LNCAP (cell line): ENCODE measurements around the gene PYHIN1.
A peak's percentile ranks its signal among the peaks of the same experiment; 100 is the strongest.

Experiments
- CTCF ChIP-seq: fragments of 450-650 bp; IDR thresholded peaks from 2 replicates; pipeline ENCODE4 v1.5.1; 2017; ENCODE audit warnings: mild to moderate bottlenecking

The PYHIN1 gene

DNA sequence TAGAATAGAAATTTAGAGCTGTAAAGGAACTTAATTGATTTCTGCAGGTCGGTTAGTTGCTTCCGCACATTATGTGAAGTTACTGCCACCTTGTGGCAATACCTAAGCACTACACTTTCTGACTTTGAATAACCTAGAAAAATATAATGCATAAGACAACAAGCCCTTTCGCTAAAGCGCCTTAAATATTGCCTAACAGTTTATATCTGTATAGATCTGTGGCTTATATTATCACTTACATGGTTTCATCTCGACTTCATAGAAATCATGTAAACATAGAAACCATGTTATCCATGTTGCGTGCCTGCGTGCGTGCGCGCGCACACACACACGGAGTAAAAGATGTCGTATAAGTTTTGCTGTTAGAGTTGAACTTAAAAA, 67.4 kb downstream of the PYHIN1 start:
- peak; percentile 94 for TF ChIP-seq CTCF

- TF ChIP-seq CTCF = no peak
Observed at GRCh38 chr1:158999316-159000069, 68.1 kb downstream of the PYHIN1 start.

DNA sequence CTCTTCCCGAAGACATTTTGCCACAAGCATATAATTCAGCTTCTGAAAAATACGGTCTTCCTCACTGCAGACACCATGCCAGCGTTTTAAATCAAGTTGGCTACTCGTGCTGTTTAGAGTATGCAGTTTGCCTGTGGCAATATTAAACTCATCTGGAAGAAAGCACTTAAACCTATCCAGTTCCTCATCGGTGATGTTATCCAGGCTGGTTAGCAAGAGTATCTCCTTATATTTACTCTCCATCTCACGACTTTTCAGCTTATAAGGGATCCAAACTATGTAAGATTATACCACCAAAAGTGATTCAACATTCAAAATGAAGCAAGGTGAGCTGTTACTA, 68.7 kb downstream of the PYHIN1 start:
- no peak for TF ChIP-seq CTCF

DNA sequence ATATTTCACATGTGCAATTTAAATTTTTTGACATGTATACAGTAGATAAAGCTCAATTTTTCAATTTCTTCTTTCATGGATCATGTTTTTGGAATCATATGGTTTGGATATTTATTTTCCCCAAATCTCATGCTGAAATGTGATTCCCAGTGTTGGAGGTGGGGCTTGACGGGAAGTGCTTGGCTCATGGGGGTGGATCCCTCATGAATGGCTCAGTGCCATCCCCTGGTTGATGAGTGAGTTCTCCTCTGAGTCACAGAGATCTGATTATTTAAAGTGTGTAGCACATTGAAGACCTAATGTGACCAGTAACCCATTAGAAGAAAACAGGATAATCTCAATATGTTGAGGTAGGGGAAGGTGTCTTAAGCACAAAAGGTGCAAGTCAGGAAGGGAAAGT, 69.3 kb downstream of the PYHIN1 start:
- no peak for TF ChIP-seq CTCF

DNA sequence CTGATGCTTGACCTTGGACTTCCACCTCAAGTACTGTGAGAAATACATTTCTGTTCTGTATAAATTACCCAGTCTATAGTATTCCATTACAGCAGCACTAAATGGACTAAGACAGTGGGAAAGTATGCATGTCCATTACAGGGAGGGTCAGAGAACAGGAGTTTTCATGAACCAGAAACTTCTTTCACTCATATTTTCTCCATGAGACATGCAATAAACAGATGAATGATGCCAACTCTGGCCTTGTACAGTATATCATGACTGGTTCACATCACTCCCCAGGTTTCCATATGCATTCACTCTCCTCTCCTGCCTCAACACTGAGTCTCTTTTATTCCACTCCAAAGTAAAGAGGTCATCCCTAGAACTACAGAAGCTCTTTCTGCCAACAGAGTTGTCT, 73.8 kb downstream of the PYHIN1 start:
- no peak for TF ChIP-seq CTCF

DNA sequence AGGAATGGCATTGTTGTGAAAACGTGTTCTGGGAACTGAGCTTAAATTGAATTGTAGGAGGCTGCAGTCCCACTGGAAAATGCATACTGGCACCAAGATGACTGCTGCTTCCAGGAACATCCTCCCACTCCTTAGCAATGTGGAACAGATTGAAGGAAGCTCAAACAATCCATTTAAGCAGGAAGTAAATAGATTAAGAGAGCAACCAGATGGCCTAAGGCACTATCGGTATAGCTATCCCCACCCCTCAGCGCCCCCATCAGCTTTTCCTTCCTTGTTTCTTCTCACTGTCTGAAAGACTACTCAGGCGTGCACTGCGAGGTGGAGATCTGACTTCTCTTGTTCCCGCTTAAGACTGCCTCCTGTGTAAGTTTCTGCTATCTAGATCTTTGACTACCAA, 74.3 kb downstream of the PYHIN1 start:
- TF ChIP-seq CTCF = no peak

- no peak for TF ChIP-seq CTCF
Observed at GRCh38 chr1:159007726-159008125, 76.4 kb downstream of the PYHIN1 start.

GRCh38 chr1:159008744-159009188, 77.4 kb downstream of the PYHIN1 start:
- no peak for TF ChIP-seq CTCF
